K562 treated with DMSO at 1 percent for 4 hours (cell line): ENCODE data around the gene REP15. TPM values are rescaled to one million over a fixed set of nuclear protein-coding genes. Genes with fewer than 3 reads are reported as not detected.

Experiments
- total RNA-seq: library from RNA; unstranded; fragments of 300-600 nt; gene quantifications from 2 replicates; pipeline ENCODE4 v1.2.3, GENCODE V29; 2022; ENCODE audit not compliant: insufficient read depth

REP15 gene
- not detected in 2 replicates for total RNA-seq

GRCh38 chr12:27696293-27696652 is at the start of gene REP15:
Gene REP15 (plus strand): TSS chr12:27696447. CDS start chr12:27696563, 116 bp downstream.

GRCh38 chr12:27710592-27711316 is 14.5 kb downstream of the REP15 start, which contains the start of gene MRPS35:
Gene MRPS35 (plus strand): TSS chr12:27710832. CDS start chr12:27710844, 12 bp downstream.

Other genes with a start within 250 kb of the REP15 start
- not detected in 2 replicates for gene SMCO2, start 249.7 kb upstream of the REP15 start, total RNA-seq
- 1.3 TPM in 1 of 2 replicates, not detected in the other for gene PPFIBP1, start 172.2 kb upstream of the REP15 start, total RNA-seq
- gene MRPS35, start 14.4 kb downstream of the REP15 start, total RNA-seq = 31.5 and 36.7 TPM in 2 replicates
- 5.8 and 6.4 TPM in 2 replicates for gene KLHL42, start 83.8 kb downstream of the REP15 start, total RNA-seq
- not detected in 2 replicates for gene MANSC4, start 83.8 kb downstream of the REP15 start, total RNA-seq